BJ (cell line): ENCODE results near the gene LAMC2. TPM values are rescaled to one million over a fixed set of nuclear protein-coding genes. Genes with fewer than 3 reads are reported as not detected.

ENCODE experiments used
- CTCF ChIA-PET: fragments of 350-600 bp; formaldehyde crosslinking; extraction: SDS; loops from one replicate; lab custom pipeline; 2021; ENCODE audit warnings: antibody characterized with exemption, inconsistent platforms; lab: Yijun Ruan, JAX
- POLR2A ChIA-PET: fragments of 300-600 bp; sonication (Branson Sonifier 250); formaldehyde crosslinking; extraction: SDS; loops from one replicate; lab custom pipeline; 2021; ENCODE audit warnings: antibody characterized with exemption; lab: Charles Lee
- DNase-seq: peaks from one replicate; pipeline ENCODE4 v3.0.0-alpha.2; 2011; ENCODE audit warnings: low read depth
- H3K27me3 ChIP-seq: 2 replicates; pipeline ENCODE4 v1.6.0; 2011; ENCODE audit warnings: low read length; ENCODE audit not compliant: control insufficient read depth, insufficient read depth
- H3K36me3 ChIP-seq: 2 replicates; pipeline ENCODE4 v1.5.1; 2011; ENCODE audit warnings: low read length; ENCODE audit not compliant: control insufficient read depth, insufficient read depth
- H3K4me3 ChIP-seq: 2 replicates; pipeline ENCODE4 v1.5.1; 2011; ENCODE audit warnings: low read depth, mild to moderate bottlenecking, control low read depth, low read length
- CTCF ChIP-seq: IDR thresholded peaks from 2 replicates; pipeline ENCODE4 v1.5.1; 2011; ENCODE audit warnings: low read depth, mild to moderate bottlenecking, control low read depth, inconsistent platforms, low read length, moderate library complexity; ENCODE audit not compliant: insufficient read depth
- polyA plus RNA-seq: library from polyadenylated mRNA; depleted of rRNA; stranded (reverse); fragments of >200 nt; gene quantifications from 2 replicates; pipeline ENCODE4 v1.2.3, GENCODE V29; 2011

Gene LAMC2
- polyA plus RNA-seq, 1 experiment = 0.70 TPM

DNA sequence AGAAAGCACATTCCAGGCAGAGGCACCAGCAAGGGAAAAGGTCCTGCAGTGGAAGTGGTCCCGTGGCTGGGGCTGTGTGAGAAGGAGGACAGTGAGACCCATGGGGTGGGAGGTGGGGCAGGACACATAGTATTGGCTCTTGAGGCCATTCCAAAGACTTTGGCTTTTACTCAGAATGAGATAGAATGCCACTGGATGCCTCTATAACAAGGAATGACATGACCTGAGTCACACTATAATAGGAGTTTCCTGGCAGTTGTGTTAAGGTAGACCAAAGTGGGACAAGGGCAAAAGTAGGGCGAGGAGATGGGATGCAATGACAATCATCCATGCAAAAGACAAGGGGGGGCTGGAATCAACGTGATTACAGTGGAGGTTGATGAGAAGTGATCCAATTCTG, 24.7 kb upstream of the LAMC2 start:
- TF ChIP-seq CTCF = no peak
- Histone ChIP-seq H3K4me3 (no peak overlapping the region), H3K27me3 (no peaks in the 10 kb centered on the region), H3K36me3 (no peaks in the 10 kb centered on the region)
- CTCF ChIA-PET = no interaction called here
- no peak for DNase-seq
- POLR2A ChIA-PET = no interaction called here

DNA sequence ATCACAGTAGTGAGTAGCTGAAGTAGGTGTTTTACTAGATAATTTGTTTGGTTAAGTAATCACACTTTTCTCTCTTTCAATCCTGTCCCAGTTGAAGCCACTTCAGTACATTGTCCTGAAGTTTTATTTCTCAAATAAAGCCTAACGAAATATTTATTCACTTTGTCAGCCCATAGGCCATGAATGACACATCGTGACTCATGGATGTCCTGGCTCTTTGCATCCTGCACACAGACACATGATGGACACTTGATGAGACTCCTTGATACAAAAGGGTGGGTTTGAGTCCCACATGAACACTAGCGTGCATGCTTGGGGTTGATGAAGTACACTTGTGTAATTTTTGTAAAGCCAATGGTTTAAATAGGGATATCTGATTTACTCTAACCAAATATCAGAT, 22.7 kb upstream of the LAMC2 start:
- no peak for DNase-seq
- POLR2A ChIA-PET = interaction anchor here (0.6 kb wide), 1 partner anchor 28 kb away, joined by 5 read pairs; no protein-coding TSS in a partner anchor

GRCh38 chr1:183164340-183164739, 21.7 kb upstream of the LAMC2 start:
- POLR2A ChIA-PET = no interaction called here
- DNase-seq = no peak
- no peak for TF ChIP-seq CTCF
- H3K36me3 ChIP-seq = no peaks in the 10 kb centered on the region
- H3K4me3 ChIP-seq = no peak overlapping the region
- H3K27me3 ChIP-seq = no peaks in the 10 kb centered on the region
- CTCF ChIA-PET = interaction anchor here (1.0 kb wide), 1 partner anchor 8 kb away, joined by 3 read pairs; no protein-coding TSS in a partner anchor

More for the DNA sequence above, 22.7 kb upstream of the LAMC2 start:
- CTCF ChIA-PET = interaction anchor here (1.0 kb wide), 1 partner anchor 9 kb away, joined by 3 read pairs; no protein-coding TSS in a partner anchor
- Histone ChIP-seq H3K4me3 (no peak overlapping the region), H3K36me3 (no peaks in the 10 kb centered on the region), H3K27me3 (no peaks in the 10 kb centered on the region)
- TF ChIP-seq CTCF = no peak

- Histone ChIP-seq H3K27me3 (no peaks in the 10 kb centered on the region), H3K4me3 (no peak overlapping the region), H3K36me3 (no peaks in the 10 kb centered on the region)
- TF ChIP-seq CTCF = no peak
- ChIA-PET POLR2A (no interaction called here), CTCF (no interaction called here)
- DNase-seq = no peak
Observed at GRCh38 chr1:183164963-183165362, 21.1 kb upstream of the LAMC2 start.

DNA sequence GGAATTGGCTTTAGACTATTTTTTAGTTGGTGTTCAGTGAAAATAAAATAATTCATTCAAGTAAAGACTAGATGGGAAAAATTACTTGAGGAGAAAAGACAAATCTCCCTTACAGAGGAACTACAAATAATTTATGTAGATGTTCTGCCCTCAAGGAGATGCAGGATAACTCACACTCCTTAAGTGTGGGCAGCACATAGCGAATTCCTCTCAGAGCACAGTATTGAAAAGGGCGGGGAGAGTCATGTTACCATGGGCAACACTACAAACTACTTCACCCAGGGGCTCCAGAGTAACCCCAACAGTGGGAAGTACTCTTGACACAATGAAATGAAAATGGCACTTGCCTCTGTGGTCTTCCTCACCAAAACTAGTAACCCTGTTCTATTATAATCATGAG, 20.6 kb upstream of the LAMC2 start:
- no peak for TF ChIP-seq CTCF
- POLR2A ChIA-PET = no interaction called here
- CTCF ChIA-PET = no interaction called here
- H3K36me3 ChIP-seq = no peaks in the 10 kb centered on the region
- no peak for DNase-seq
- H3K4me3 ChIP-seq = no peak overlapping the region
- H3K27me3 ChIP-seq = no peaks in the 10 kb centered on the region
